Testis (tissue), 3 donors: ENCODE results near the gene PTPN12. TPM values are rescaled to one million over a fixed set of nuclear protein-coding genes. Genes with fewer than 3 reads are reported as not detected.
"Not testable (repeated sequence)": the region's sequence is repeated elsewhere in the genome, so short reads cannot be mapped to it uniquely, and the experiment has no call there.

Source experiments
- DNase-seq: peaks from one replicate; pipeline ENCODE4 v3.0.0-alpha.2; 2019
- H3K27ac ChIP-seq, 2 donors: fragments of 200-600 bp; sonication (generic); one replicate each; pipeline ENCODE4 v1.5.1; 2019
- H3K27me3 ChIP-seq: fragments of 200-600 bp; sonication (generic); one replicate; pipeline ENCODE4 v1.5.1; 2019
- H3K36me3 ChIP-seq: fragments of 200-600 bp; sonication (generic); one replicate; pipeline ENCODE4 v1.5.1; 2017; ENCODE audit warnings: low read depth; ENCODE audit errors: missing control alignments
- H3K4me1 ChIP-seq: fragments of 200-600 bp; sonication (generic); one replicate; pipeline ENCODE4 v1.5.1; 2019
- H3K4me3 ChIP-seq, 2 donors: fragments of 200-600 bp; sonication (generic); one replicate each; pipeline ENCODE4 v1.5.1; 2017 to 2019
- H3K9me3 ChIP-seq: fragments of 200-600 bp; sonication (generic); one replicate; pipeline ENCODE4 v1.5.1; 2017
- CTCF ChIP-seq, 3 experiments: fragments of 450-650 bp in 2 of 3; fragments of 200-600 bp in 1 of 3; sonication (generic) in 1 of 3; IDR thresholded peaks; one replicate each; pipeline ENCODE4 v1.5.1; 2016 to 2019; ENCODE audit warnings: antibody characterized with exemption in 3 of 3, mild to moderate bottlenecking in 2 of 3, moderate library complexity in 1 of 3
- POLR2A ChIP-seq: fragments of 450-650 bp; IDR thresholded peaks from one replicate; pipeline ENCODE4 v1.6.1; 2017; ENCODE audit warnings: antibody characterized with exemption, mild to moderate bottlenecking, moderate library complexity
- WGBS, 2 donors: methylation state at CpG; one replicate each; pipeline ENCODE4 v1.1.5; 2018; 5-methylcytosine and 5-hydroxymethylcytosine counted together
- intact Hi-C: fragments of 100-400 bp; cut with DNase I; formaldehyde crosslinking; loops from one replicate; pipeline ENCODE4 v1.15.1; 2023; ENCODE audit warnings: low total_unique reads
- polyA plus RNA-seq: library from polyadenylated mRNA; stranded (reverse); fragments of 350-450 nt; fragmentation: Illumina TruSeq; extraction: RNeasy Lipid Tissue Mini Kit (QIAGEN cat#74804); gene quantifications from one replicate; pipeline ENCODE4 v1.2.3, GENCODE V29; 2014; ENCODE audit warnings: low read depth, low replicate concordance; ENCODE audit not compliant: insufficient read depth
- total RNA-seq, 2 donors: library from RNA; depleted of rRNA; stranded (reverse); fragments of >200 nt; gene quantifications; one replicate each; pipeline ENCODE4 v1.2.3, GENCODE V29; 2016

Gene PTPN12
- total and polyA plus RNA-seq, 3 donors from 2014 or later: 36.7 to 86.5 (median 82.5) TPM

- H3K27ac ChIP-seq: peak overlapping the region; percentile 96 to 97
- no peaks in the 10 kb centered on the region for H3K36me3 ChIP-seq
- DNase-seq: peak; percentile 98
- TF ChIP-seq CTCF (IDR thresholded peaks at IDR 0.05) (no peak), POLR2A (peak; percentile 93)
- H3K27me3 ChIP-seq: no peaks in the 10 kb centered on the region
- H3K4me3 ChIP-seq: peak overlapping the region; percentile 87 to 95
- H3K4me1 ChIP-seq: no peaks in the 10 kb centered on the region
- 1 to 2% methylated on average over 16 to 32 of the region's 58 CpGs for WGBS, 2 donors
- H3K9me3 ChIP-seq: no peaks in the 10 kb centered on the region
- intact Hi-C loops: no loop called here
Measured at GRCh38 chr7:77536413-77537135, 521 bp upstream of the PTPN12 start.

DNA sequence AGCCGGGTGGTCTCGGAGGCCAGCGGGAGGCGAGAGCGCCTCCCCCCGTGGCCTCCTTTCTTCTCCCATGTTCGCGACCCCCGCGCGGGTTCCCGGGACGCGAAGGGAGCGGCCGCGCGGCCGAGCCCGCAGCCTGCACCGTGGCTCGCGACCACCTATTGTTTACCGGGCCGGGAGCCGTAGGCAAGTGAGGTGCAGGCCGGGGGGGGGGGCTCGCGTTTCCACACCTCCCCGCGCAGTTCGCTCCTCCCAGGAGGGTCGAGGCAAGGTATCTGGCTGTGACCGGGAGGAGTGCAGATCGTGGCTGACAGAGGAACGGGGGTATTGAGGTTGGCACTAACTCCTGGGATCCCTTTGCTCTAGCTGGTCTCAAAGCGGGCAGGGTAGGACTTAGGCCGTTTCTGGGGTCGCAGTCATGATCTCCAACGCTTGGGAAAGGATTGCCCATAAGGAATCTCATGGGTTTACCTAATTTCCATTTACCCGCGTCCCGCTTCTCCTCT, 734 bp downstream of the PTPN12 start:
- WGBS, 2 donors: 0 to 1% methylated on average over 5 to 39 of the region's 43 CpGs
- no peak for TF ChIP-seq CTCF (IDR thresholded peaks at IDR 0.05)
- no peak for TF ChIP-seq POLR2A
- intact Hi-C loops: no loop called here
- Histone ChIP-seq H3K4me1 (no peaks in the 10 kb centered on the region), H3K36me3 (no peaks in the 10 kb centered on the region), H3K4me3 (peak overlapping the region; percentile 87 to 95), H3K27ac (peak overlapping the region; percentile 96 to 97), H3K27me3 (no peaks in the 10 kb centered on the region), H3K9me3 (no peaks in the 10 kb centered on the region)
- DNase-seq: peak; percentile 34

DNA sequence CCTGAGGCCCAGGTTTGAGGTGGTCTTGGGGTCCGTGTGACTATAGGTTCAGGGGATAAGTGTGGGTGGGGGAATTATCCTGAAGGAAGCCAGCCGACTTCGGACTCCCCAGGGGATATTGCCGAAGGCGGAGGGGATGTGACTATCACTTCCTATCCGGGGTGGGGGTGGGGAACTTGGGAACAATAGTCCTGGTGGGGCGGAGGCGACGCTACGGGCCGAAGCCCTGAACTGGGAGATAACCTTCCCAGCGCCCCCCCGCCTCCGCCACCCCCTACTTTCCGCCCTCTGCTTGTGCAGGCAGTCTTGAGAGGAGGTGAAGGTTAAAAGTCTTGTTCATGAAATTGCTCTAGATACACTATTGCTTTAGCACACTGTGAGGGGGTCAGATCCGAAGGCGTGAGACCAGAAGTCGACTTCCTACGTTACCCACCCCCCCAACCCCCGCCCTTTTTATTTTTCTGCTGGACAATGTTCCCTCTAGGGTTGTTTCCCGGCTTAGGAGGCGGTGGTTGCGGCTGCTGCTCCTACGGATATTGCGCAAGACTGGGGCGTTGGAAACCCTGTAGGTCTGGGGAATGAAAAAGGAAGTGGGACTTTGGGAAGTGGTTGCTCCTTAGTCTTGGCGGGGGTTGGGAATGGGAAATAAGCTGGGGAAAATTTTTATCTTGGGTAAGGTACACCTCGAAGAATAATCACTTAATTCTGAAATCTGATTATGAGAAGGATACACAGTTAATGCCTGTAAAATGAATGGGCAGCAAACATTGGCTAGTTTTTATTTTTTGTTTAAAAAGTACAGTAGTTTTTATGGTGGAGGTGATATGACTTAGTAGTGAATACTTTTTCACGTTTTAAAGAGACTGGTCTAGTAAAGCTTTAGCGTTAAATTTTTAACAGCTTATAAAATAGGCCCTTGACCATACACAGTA, 1.5 kb downstream of the PTPN12 start:
- intact Hi-C loops: no loop called here
- H3K27me3 ChIP-seq: no peaks in the 10 kb centered on the region
- 0 to 2% methylated on average over 27 to 30 of the region's 30 CpGs for WGBS, 2 donors
- peak; percentile 88 for DNase-seq
- no peaks in the 10 kb centered on the region for H3K4me1 ChIP-seq
- H3K36me3 ChIP-seq: no peaks in the 10 kb centered on the region
- H3K9me3 ChIP-seq: no peaks in the 10 kb centered on the region
- peak overlapping the region; percentile 96 to 97 for H3K27ac ChIP-seq
- TF ChIP-seq POLR2A (no peak), CTCF (IDR thresholded peaks at IDR 0.05) (no peak)
- peak overlapping the region; percentile 87 to 95 for H3K4me3 ChIP-seq

- no peak overlapping the region for H3K4me3 ChIP-seq
- TF ChIP-seq POLR2A (no peak), CTCF (IDR thresholded peaks at IDR 0.05) (no peak)
- H3K27ac ChIP-seq: no peak overlapping the region
- no peaks in the 10 kb centered on the region for H3K4me1 ChIP-seq
- H3K36me3 ChIP-seq: no peaks in the 10 kb centered on the region
- H3K9me3 ChIP-seq: no peaks in the 10 kb centered on the region
- intact Hi-C loops: no loop called here
- no peaks in the 10 kb centered on the region for H3K27me3 ChIP-seq
- 55 to 82% methylated on average over 4 of the region's 4 CpGs for WGBS, 2 donors
- no peak for DNase-seq
Measured at GRCh38 chr7:77540402-77540822, 3.3 kb downstream of the PTPN12 start.

DNA sequence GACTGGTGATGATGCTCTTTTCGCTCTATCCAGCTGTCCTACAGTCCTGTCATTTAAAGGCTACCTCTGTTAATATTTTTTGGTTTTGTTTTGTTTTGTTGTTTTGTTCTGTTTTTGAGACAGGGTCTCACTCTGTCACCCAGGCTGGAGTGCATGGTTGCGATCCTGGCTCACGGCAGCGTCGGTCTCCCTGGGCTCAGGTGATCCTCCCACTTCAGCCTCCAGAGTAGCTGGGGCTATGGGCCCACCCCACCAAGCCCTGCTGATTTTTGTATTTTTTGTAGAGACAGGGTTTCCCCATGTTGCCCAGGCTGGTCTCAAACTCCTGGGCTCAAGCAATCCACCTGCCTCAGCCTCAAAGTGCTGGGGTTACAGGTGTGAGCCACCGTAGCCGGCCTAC, 3.9 kb downstream of the PTPN12 start:
- H3K4me1 ChIP-seq, H3K27ac ChIP-seq, DNase-seq, intact Hi-C loops, H3K4me3 ChIP-seq, H3K27me3 ChIP-seq, H3K36me3 ChIP-seq, H3K9me3 ChIP-seq: not testable (repeated sequence)
- 90 to 94% methylated on average over 7 of the region's 7 CpGs for WGBS, 2 donors
